ENCODE results near the gene AGAP4.
"Not testable (repeated sequence)": the region's sequence is repeated elsewhere in the genome, so short reads cannot be mapped to it uniquely, and the experiment has no call there.

The AGAP4 gene

GRCh38 chr10:45847400-45847799, at the start of gene AGAP4:
AGAP4 (minus strand) TSS chr10:45847500; CDS start chr10:45847347, 153 bp downstream.
- not testable (repeated sequence) for H3K4me2 ChIP-seq, H3K9ac ChIP-seq

GRCh38 chr10:45890721-45891120, 43.4 kb upstream of the AGAP4 start:
- not testable (repeated sequence) for H3K36me3 ChIP-seq; H3K4me3 ChIP-seq; H3K27ac ChIP-seq; H4K20me1 ChIP-seq; H3K9ac ChIP-seq; H3K4me1 ChIP-seq; H3K9me3 ChIP-seq (replicated peaks in 1 of 11); H3K4me2 ChIP-seq; H3K27me3 ChIP-seq

More at GRCh38 chr10:45847400-45847799, at the start of gene AGAP4:
- H3K27ac ChIP-seq; H3K27me3 ChIP-seq; H3K4me1 ChIP-seq; H3K36me3 ChIP-seq; H4K20me1 ChIP-seq; H3K4me3 ChIP-seq; H3K9me3 ChIP-seq (replicated peaks in 1 of 11): not testable (repeated sequence)

- H4K20me1 ChIP-seq; H3K9ac ChIP-seq; H3K36me3 ChIP-seq; H3K27me3 ChIP-seq; H3K4me2 ChIP-seq; H3K4me3 ChIP-seq; H3K4me1 ChIP-seq; H3K9me3 ChIP-seq (replicated peaks in 1 of 11); H3K27ac ChIP-seq: not testable (repeated sequence)
Observed at GRCh38 chr10:45889539-45890230, 42.4 kb upstream of the AGAP4 start.

- not testable (repeated sequence) for H4K20me1 ChIP-seq, H3K27ac ChIP-seq
Observed at GRCh38 chr10:45882880-45883279, 35.6 kb upstream of the AGAP4 start.

GRCh38 chr10:45865404-45865803, 18.1 kb upstream of the AGAP4 start:
- H3K27ac ChIP-seq; H3K4me3 ChIP-seq; H3K36me3 ChIP-seq; H3K4me1 ChIP-seq; H4K20me1 ChIP-seq; H3K27me3 ChIP-seq; H3K9ac ChIP-seq; H3K4me2 ChIP-seq; H3K9me3 ChIP-seq (replicated peaks in 1 of 11): not testable (repeated sequence)

More at GRCh38 chr10:45882880-45883279, 35.6 kb upstream of the AGAP4 start:
- H3K4me1 ChIP-seq; H3K4me3 ChIP-seq; H3K27me3 ChIP-seq; H3K4me2 ChIP-seq; H3K36me3 ChIP-seq; H3K9ac ChIP-seq; H3K9me3 ChIP-seq (replicated peaks in 1 of 11): not testable (repeated sequence)

GRCh38 chr10:45864264-45864663, 17.0 kb upstream of the AGAP4 start:
- not testable (repeated sequence) for H3K27ac ChIP-seq; H3K9me3 ChIP-seq (replicated peaks in 1 of 11); H3K4me1 ChIP-seq

GRCh38 chr10:45863632-45864031, 16.3 kb upstream of the AGAP4 start:
- not testable (repeated sequence) for H3K9ac ChIP-seq; H3K27me3 ChIP-seq; H3K9me3 ChIP-seq (replicated peaks in 1 of 11); H3K27ac ChIP-seq; H3K36me3 ChIP-seq; H3K4me3 ChIP-seq; H3K4me2 ChIP-seq; H4K20me1 ChIP-seq; H3K4me1 ChIP-seq

More at GRCh38 chr10:45864264-45864663, 17.0 kb upstream of the AGAP4 start:
- H3K36me3 ChIP-seq, H3K4me3 ChIP-seq, H4K20me1 ChIP-seq, H3K9ac ChIP-seq, H3K27me3 ChIP-seq, H3K4me2 ChIP-seq: not testable (repeated sequence)

- H3K4me3 ChIP-seq; H3K9ac ChIP-seq; H3K4me2 ChIP-seq; H3K36me3 ChIP-seq; H3K27ac ChIP-seq; H3K4me1 ChIP-seq; H3K27me3 ChIP-seq; H3K9me3 ChIP-seq (replicated peaks in 1 of 11); H4K20me1 ChIP-seq: not testable (repeated sequence)
Observed at GRCh38 chr10:45857931-45858330, 10.6 kb upstream of the AGAP4 start.

- not testable (repeated sequence) for H3K4me3 ChIP-seq; H3K9ac ChIP-seq; H3K9me3 ChIP-seq (replicated peaks in 1 of 11); H3K27ac ChIP-seq; H3K4me2 ChIP-seq; H4K20me1 ChIP-seq; H3K4me1 ChIP-seq; H3K27me3 ChIP-seq; H3K36me3 ChIP-seq
Observed at GRCh38 chr10:45848467-45848866, 1.2 kb upstream of the AGAP4 start.

GRCh38 chr10:45822918-45823317, 24.4 kb downstream of the AGAP4 start:
- H3K4me1 ChIP-seq, H4K20me1 ChIP-seq, H3K4me3 ChIP-seq, H3K27me3 ChIP-seq, H3K27ac ChIP-seq, H3K9ac ChIP-seq, H3K36me3 ChIP-seq, H3K4me2 ChIP-seq: not testable (repeated sequence)
- H3K9me3 ChIP-seq (replicated peaks in 1 of 11): peaks cover 6 to 13% (median 9%) of the 10 kb centered on the region in 11 experiments; a peak in 21 of 22 replicates

- peaks cover 17 to 24% (median 20%) of the 10 kb centered on the region in 11 experiments for H3K9me3 ChIP-seq (replicated peaks in 1 of 11)
- not testable (repeated sequence) for H3K4me3 ChIP-seq, H3K4me2 ChIP-seq, H3K27ac ChIP-seq, H3K4me1 ChIP-seq, H4K20me1 ChIP-seq, H3K36me3 ChIP-seq, H3K9ac ChIP-seq, H3K27me3 ChIP-seq
Observed at GRCh38 chr10:45820107-45820830, 27.0 kb downstream of the AGAP4 start.
